Naive thymus-derived CD4-positive, alpha-beta T cell (primary cell): ENCODE measurements around the gene RBMS3. TPM values are rescaled to one million over a fixed set of nuclear protein-coding genes. Genes with fewer than 3 reads are reported as not detected.

Experiments used
- ATAC-seq: fragments of 150-1000 bp; cut with Tn5 transposase; 2 replicates; pipeline ENCODE4 v1.10.0; 2021; ENCODE audit warnings: mild to moderate bottlenecking, moderate library complexity
- CTCF ChIA-PET: fragments of 350-600 bp; sonication (Branson Sonifier 250); formaldehyde crosslinking; loops from one replicate; lab custom pipeline; 2021; ENCODE audit warnings: antibody characterized with exemption; lab: Charles Lee
- POLR2A ChIA-PET: fragments of 350-600 bp; sonication (Branson Sonifier 250); formaldehyde crosslinking; loops from one replicate; lab custom pipeline; 2021; ENCODE audit warnings: antibody characterized with exemption, inconsistent platforms; lab: Charles Lee
- DNase-seq, 9 donors: peaks; one replicate each; pipeline versions ENCODE4 v3.0.0 to v3.0.0-alpha.2; 2020 to 2022; ENCODE audit warnings: mixed read lengths in 1 of 9
- H3K27ac ChIP-seq: one replicate; pipeline ENCODE4 v1.7.0; 2013; ENCODE audit warnings: mild to moderate bottlenecking, low read depth, low read length, moderate library complexity
- H3K27me3 ChIP-seq, 2 donors: one replicate each; pipeline ENCODE4 v1.7.0; 2013; ENCODE audit warnings: low read length in 2 of 2, mild to moderate bottlenecking in 2 of 2, moderate library complexity in 2 of 2; ENCODE audit not compliant: control insufficient read depth in 2 of 2, insufficient read depth in 2 of 2
- H3K36me3 ChIP-seq, 3 experiments: 1 replicate in 2 of 3; 2 replicates in 1 of 3; pipeline ENCODE4 v1.7.0; 2013; ENCODE audit warnings: low read length in 3 of 3, mild to moderate bottlenecking in 3 of 3, moderate library complexity in 1 of 3; ENCODE audit not compliant: insufficient read depth in 3 of 3, control insufficient read depth in 2 of 3
- H3K4me1 ChIP-seq, 2 donors: one replicate each; pipeline ENCODE4 v1.7.0; 2013; ENCODE audit warnings: low read length in 2 of 2, mild to moderate bottlenecking in 2 of 2, moderate library complexity in 1 of 2; ENCODE audit not compliant: control insufficient read depth in 2 of 2, insufficient read depth in 2 of 2
- H3K4me3 ChIP-seq: 2 replicates; pipeline ENCODE4 v1.7.0; 2013; ENCODE audit warnings: mild to moderate bottlenecking, low read length
- H3K9me3 ChIP-seq, 3 experiments: 1 replicate in 2 of 3; 2 replicates in 1 of 3; pipeline ENCODE4 v1.7.0; 2013; ENCODE audit warnings: low read length in 3 of 3; ENCODE audit not compliant: control insufficient read depth in 2 of 3
- H3K27ac Mint-ChIP-seq, 9 donors: one replicate each; pipeline ENCODE4 v1.8.0; 2020 to 2022; ENCODE audit warnings: mixed read lengths in 9 of 9, mild to moderate bottlenecking in 8 of 9, moderate library complexity in 5 of 9, inconsistent platforms in 2 of 9
- H3K27me3 Mint-ChIP-seq, 5 donors: one replicate each; pipeline ENCODE4 v1.8.0; 2021 to 2022; ENCODE audit warnings: mixed read lengths in 5 of 5, mild to moderate bottlenecking in 1 of 5
- H3K36me3 Mint-ChIP-seq, 5 donors: one replicate each; pipeline ENCODE4 v1.8.0; 2020 to 2022; ENCODE audit warnings: mixed read lengths in 5 of 5, mild to moderate bottlenecking in 3 of 5, inconsistent platforms in 1 of 5
- H3K4me1 Mint-ChIP-seq, 7 donors: one replicate each; pipeline ENCODE4 v1.8.0; 2020 to 2022; ENCODE audit warnings: mixed read lengths in 7 of 7, mild to moderate bottlenecking in 3 of 7, inconsistent platforms in 1 of 7
- H3K4me3 Mint-ChIP-seq, 10 donors: one replicate each; pipeline ENCODE4 v1.8.0; 2020 to 2022; ENCODE audit warnings: mild to moderate bottlenecking in 10 of 10, mixed read lengths in 10 of 10, moderate library complexity in 6 of 10, inconsistent platforms in 2 of 10
- H3K9me3 Mint-ChIP-seq, 11 donors: one replicate each; pipeline ENCODE4 v1.8.0; 2020 to 2022; ENCODE audit warnings: mixed read lengths in 11 of 11, mild to moderate bottlenecking in 4 of 11, inconsistent platforms in 1 of 11, moderate library complexity in 1 of 11
- intact Hi-C, 2 donors: fragments of 100-400 bp; cut with micrococcal nuclease; formaldehyde crosslinking; loops; one replicate each; pipeline ENCODE4 v1.15.1; 2023
- polyA plus RNA-seq, 2 donors: library from polyadenylated mRNA; unstranded; fragments of 300-500 nt; fragmentation: Illumina TruSeq; gene quantifications; one replicate each; pipeline ENCODE4 v1.2.3, GENCODE V29; 2021
- total RNA-seq, 6 experiments: library from RNA in 5 of 6; stranded (reverse) in 5 of 6; gene quantifications; 1 replicate in 5 of 6; 2 replicates in 1 of 6; pipeline ENCODE4 v1.2.3 and lab custom pipeline; 2021 to 2026

The RBMS3 gene
- total and polyA plus RNA-seq, 7 experiments from 2014 or later, result 0.15 to 4.9 (median 0.49) TPM

DNA sequence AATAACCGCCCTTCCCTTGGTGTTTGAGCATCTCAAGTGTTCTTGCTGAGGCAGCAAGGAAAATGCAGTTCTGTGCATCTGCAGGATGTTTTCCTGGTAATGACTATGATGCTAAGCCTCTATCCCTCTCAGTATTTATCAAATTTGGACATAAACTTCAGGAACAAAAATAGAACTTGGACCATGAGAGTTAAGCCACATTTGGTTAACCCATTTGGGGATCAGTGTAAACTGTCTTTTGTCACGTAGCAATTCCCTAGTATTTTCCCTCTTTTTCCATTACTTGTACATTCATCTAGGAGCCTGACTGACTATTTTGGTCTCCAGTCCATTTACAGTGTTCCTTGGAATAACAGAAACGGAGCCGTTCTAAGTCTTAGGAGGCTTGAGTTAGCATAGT lies 250.8 kb downstream of the RBMS3 start:
- Mint-ChIP-seq H3K9me3 (peaks cover 0 to 1% (median 0%) of the 10 kb centered on the region in 11 donors), H3K27me3 (peaks cover 0 to 5% (median 0%) of the 10 kb centered on the region in 5 donors), H3K27ac (no peak overlapping the region), H3K36me3 (no peaks in the 10 kb centered on the region), H3K4me1 (no peaks in the 10 kb centered on the region), H3K4me3 (no peak overlapping the region)
- Histone ChIP-seq H3K4me3 (no peak overlapping the region), H3K27me3 (no peaks in the 10 kb centered on the region), H3K9me3 (no peaks in the 10 kb centered on the region), H3K36me3 (no peaks in the 10 kb centered on the region), H3K27ac (no peak overlapping the region), H3K4me1 (no peaks in the 10 kb centered on the region)
- no peak for DNase-seq
- intact Hi-C loops, result no loop called here
- ChIA-PET POLR2A (no interaction called here), CTCF (no interaction called here)
- ATAC-seq, result no peak

- Mint-ChIP-seq H3K27me3 (peaks cover 0 to 5% (median 0%) of the 10 kb centered on the region in 5 donors), H3K4me3 (no peak overlapping the region), H3K27ac (no peak overlapping the region), H3K9me3 (no peaks in the 10 kb centered on the region), H3K36me3 (no peaks in the 10 kb centered on the region), H3K4me1 (no peaks in the 10 kb centered on the region)
- Histone ChIP-seq H3K27me3 (no peaks in the 10 kb centered on the region), H3K4me1 (no peaks in the 10 kb centered on the region), H3K36me3 (no peaks in the 10 kb centered on the region), H3K27ac (no peak overlapping the region), H3K9me3 (no peaks in the 10 kb centered on the region), H3K4me3 (no peak overlapping the region)
- ChIA-PET POLR2A (no interaction called here), CTCF (no interaction called here)
- DNase-seq (no peak), ATAC-seq (no peak)
- intact Hi-C loops, result no loop called here
Measured at GRCh38 chr3:29532473-29532872, 251.6 kb downstream of the RBMS3 start.

DNA sequence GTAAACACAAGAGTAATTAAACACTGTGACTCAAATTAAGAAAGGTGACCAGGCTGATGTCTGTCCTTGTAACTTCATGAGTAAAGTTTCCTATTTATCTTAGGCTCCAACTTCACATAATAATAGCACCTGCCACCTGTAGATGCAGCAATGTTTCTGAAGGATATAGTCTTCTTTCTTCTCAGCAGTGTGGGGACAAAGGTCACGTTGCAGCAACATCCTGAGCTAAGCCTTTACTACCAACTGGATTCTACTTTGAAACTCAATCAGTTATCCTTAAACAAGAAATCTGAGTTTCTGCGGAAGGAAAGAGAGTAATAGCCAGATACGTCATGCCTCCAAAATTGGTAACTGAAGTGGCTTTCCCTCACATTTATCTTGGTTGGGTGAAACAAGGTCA lies 253.1 kb downstream of the RBMS3 start:
- intact Hi-C loops, result no loop called here
- CTCF ChIA-PET, result no interaction called here
- H3K36me3 Mint-ChIP-seq, result no peaks in the 10 kb centered on the region
- no peak overlapping the region for H3K4me3 Mint-ChIP-seq
- H3K4me3 ChIP-seq, result no peak overlapping the region
- ATAC-seq (no peak), DNase-seq (no peak)
- H3K36me3 ChIP-seq, result no peaks in the 10 kb centered on the region
- H3K9me3 ChIP-seq, result no peaks in the 10 kb centered on the region
- H3K9me3 Mint-ChIP-seq, result no peaks in the 10 kb centered on the region
- no peaks in the 10 kb centered on the region for H3K4me1 Mint-ChIP-seq
- POLR2A ChIA-PET, result no interaction called here
- H3K27ac Mint-ChIP-seq, result no peak overlapping the region
- no peaks in the 10 kb centered on the region for H3K27me3 ChIP-seq
- peaks cover 0 to 3% (median 0%) of the 10 kb centered on the region in 5 donors for H3K27me3 Mint-ChIP-seq
- no peak overlapping the region for H3K27ac ChIP-seq
- no peaks in the 10 kb centered on the region for H3K4me1 ChIP-seq

- Histone ChIP-seq H3K4me1 (no peaks in the 10 kb centered on the region), H3K9me3 (no peaks in the 10 kb centered on the region), H3K27me3 (no peaks in the 10 kb centered on the region), H3K4me3 (no peak overlapping the region), H3K36me3 (no peaks in the 10 kb centered on the region), H3K27ac (no peak overlapping the region)
- ChIA-PET CTCF (no interaction called here), POLR2A (no interaction called here)
- Mint-ChIP-seq H3K36me3 (no peaks in the 10 kb centered on the region), H3K4me3 (no peak overlapping the region), H3K4me1 (no peaks in the 10 kb centered on the region), H3K9me3 (peaks cover 0 to 2% (median 0%) of the 10 kb centered on the region in 11 donors), H3K27ac (no peak overlapping the region), H3K27me3 (no peaks in the 10 kb centered on the region)
- DNase-seq (no peak), ATAC-seq (no peak)
- intact Hi-C loops, result no loop called here
Measured at GRCh38 chr3:29536016-29536758, 255.3 kb downstream of the RBMS3 start.

- Mint-ChIP-seq H3K27ac (no peak overlapping the region), H3K4me3 (no peak overlapping the region), H3K9me3 (peaks cover 0 to 9% (median 0%) of the 10 kb centered on the region in 11 donors), H3K27me3 (no peaks in the 10 kb centered on the region), H3K4me1 (no peaks in the 10 kb centered on the region), H3K36me3 (no peaks in the 10 kb centered on the region)
- H3K27me3 ChIP-seq, result no peaks in the 10 kb centered on the region
- no peak for ATAC-seq
- intact Hi-C loops, result no loop called here
- DNase-seq, result no peak
- no peaks in the 10 kb centered on the region for H3K36me3 ChIP-seq
- ChIA-PET CTCF (no interaction called here), POLR2A (no interaction called here)
- H3K4me1 ChIP-seq, result no peaks in the 10 kb centered on the region
- no peaks in the 10 kb centered on the region for H3K9me3 ChIP-seq
- H3K4me3 ChIP-seq, result no peak overlapping the region
- H3K27ac ChIP-seq, result no peak overlapping the region
Measured at GRCh38 chr3:29537889-29538609, 257.2 kb downstream of the RBMS3 start.

GRCh38 chr3:29538610-29538958 lies 257.7 kb downstream of the RBMS3 start:
- POLR2A ChIA-PET, result no interaction called here

GRCh38 chr3:29540544-29540943 lies 259.7 kb downstream of the RBMS3 start:
- Histone ChIP-seq H3K9me3 (no peaks in the 10 kb centered on the region), H3K27me3 (no peaks in the 10 kb centered on the region), H3K27ac (no peak overlapping the region), H3K36me3 (no peaks in the 10 kb centered on the region), H3K4me1 (no peaks in the 10 kb centered on the region), H3K4me3 (no peak overlapping the region)
- no peak for ATAC-seq
- intact Hi-C loops, result no loop called here
- no peaks in the 10 kb centered on the region for H3K4me1 Mint-ChIP-seq
- no peaks in the 10 kb centered on the region for H3K36me3 Mint-ChIP-seq
- no peak overlapping the region for H3K4me3 Mint-ChIP-seq
- ChIA-PET CTCF (no interaction called here), POLR2A (no interaction called here)
- H3K27ac Mint-ChIP-seq, result no peak overlapping the region
- DNase-seq, result no peak
- H3K27me3 Mint-ChIP-seq, result no peaks in the 10 kb centered on the region
- peaks cover 0 to 9% (median 0%) of the 10 kb centered on the region in 11 donors for H3K9me3 Mint-ChIP-seq

More at GRCh38 chr3:29538610-29538958, 257.7 kb downstream of the RBMS3 start:
- Mint-ChIP-seq H3K9me3 (peaks cover 0 to 9% (median 0%) of the 10 kb centered on the region in 11 donors), H3K27me3 (no peaks in the 10 kb centered on the region), H3K4me3 (no peak overlapping the region), H3K36me3 (no peaks in the 10 kb centered on the region), H3K27ac (no peak overlapping the region), H3K4me1 (no peaks in the 10 kb centered on the region)
- intact Hi-C loops, result no loop called here
- CTCF ChIA-PET, result no interaction called here
- no peaks in the 10 kb centered on the region for H3K4me1 ChIP-seq
- H3K27ac ChIP-seq, result no peak overlapping the region
- no peak overlapping the region for H3K4me3 ChIP-seq
- H3K36me3 ChIP-seq, result no peaks in the 10 kb centered on the region
- no peak for ATAC-seq
- no peaks in the 10 kb centered on the region for H3K27me3 ChIP-seq
- no peaks in the 10 kb centered on the region for H3K9me3 ChIP-seq
- DNase-seq, result no peak
